MM.1S (cell line): ENCODE data around the gene RHOXF2B.
"Not testable (repeated sequence)": the region's sequence is repeated elsewhere in the genome, so short reads cannot be mapped to it uniquely, and the experiment has no call there.

Source experiments
- EZH2 ChIP-seq: fragments of 300-600 bp; sonication (generic); optimal IDR thresholded peaks from 2 replicates; pipeline ENCODE3; 2017; ENCODE audit warnings: low read depth, mild to moderate bottlenecking, antibody characterized with exemption, low read length, mixed read lengths
- TF ChIP-seq, protein P1 (sequence below): fragments of 300-600 bp; sonication (generic); IDR thresholded peaks from 2 replicates; pipeline ENCODE4 v1.5.1; 2016; ENCODE audit warnings: antibody characterized with exemption, low read length, mixed read lengths

DNA sequence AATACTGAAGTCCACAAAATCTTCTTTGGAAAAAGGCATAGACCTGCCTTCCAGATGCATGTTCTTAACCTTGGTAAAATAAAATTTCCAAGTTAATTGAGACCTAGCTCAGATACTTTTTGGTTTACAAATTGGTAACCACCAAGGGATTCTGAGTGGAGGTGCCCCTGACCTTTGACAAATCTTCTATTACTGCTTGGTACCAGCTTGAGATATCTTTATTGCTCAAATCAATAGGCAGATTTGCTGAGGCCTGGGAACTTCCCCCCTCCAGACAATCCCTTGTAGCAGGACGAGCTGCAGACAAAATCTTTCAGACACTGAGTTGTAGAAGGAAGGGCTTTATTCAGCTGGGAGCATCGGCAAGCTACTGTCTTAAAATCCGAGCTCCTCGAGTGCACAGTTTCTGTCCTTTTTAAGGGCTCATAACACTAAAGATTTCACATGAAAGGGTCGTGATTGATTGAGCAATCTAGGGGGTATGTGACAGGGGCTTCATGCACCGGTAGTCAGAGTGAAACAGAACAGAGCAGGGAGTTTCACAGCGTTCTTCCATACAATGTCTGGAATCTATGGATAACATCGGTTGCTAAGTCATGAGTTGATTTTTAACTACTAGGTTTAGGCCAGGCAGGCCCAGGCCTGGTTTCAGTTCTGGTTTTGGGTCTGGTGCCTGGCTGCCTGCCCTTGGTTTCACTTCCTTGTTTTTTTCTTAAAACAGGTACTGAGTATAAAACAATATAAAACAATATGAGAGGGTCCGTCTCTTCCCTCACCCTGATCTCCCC, 41.8 kb downstream of the RHOXF2B start:
- TF ChIP-seq, protein P1, sequence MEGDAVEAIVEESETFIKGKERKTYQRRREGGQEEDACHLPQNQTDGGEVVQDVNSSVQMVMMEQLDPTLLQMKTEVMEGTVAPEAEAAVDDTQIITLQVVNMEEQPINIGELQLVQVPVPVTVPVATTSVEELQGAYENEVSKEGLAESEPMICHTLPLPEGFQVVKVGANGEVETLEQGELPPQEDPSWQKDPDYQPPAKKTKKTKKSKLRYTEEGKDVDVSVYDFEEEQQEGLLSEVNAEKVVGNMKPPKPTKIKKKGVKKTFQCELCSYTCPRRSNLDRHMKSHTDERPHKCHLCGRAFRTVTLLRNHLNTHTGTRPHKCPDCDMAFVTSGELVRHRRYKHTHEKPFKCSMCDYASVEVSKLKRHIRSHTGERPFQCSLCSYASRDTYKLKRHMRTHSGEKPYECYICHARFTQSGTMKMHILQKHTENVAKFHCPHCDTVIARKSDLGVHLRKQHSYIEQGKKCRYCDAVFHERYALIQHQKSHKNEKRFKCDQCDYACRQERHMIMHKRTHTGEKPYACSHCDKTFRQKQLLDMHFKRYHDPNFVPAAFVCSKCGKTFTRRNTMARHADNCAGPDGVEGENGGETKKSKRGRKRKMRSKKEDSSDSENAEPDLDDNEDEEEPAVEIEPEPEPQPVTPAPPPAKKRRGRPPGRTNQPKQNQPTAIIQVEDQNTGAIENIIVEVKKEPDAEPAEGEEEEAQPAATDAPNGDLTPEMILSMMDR: not testable (repeated sequence)
- not testable (repeated sequence) for TF ChIP-seq EZH2
